ENCODE data around the gene ELF2.
"Not testable (repeated sequence)": the region's sequence is repeated elsewhere in the genome, so short reads cannot be mapped to it uniquely, and the experiment has no call there.

ELF2 gene

GRCh38 chr4:139015948-139016471 lies 161.0 kb downstream of the ELF2 start:
- peak overlapping the region; percentile 93 to 98 (median 95) for H3K4me3 Mint-ChIP-seq
- peak overlapping the region; percentile 81 to 95 (median 88) for H3K27ac Mint-ChIP-seq
- H3K36me3 Mint-ChIP-seq (ENCODE audit: low read depth), result peaks cover 6% of the 10 kb centered on the region
- no peaks in the 10 kb centered on the region for H3K9me3 Mint-ChIP-seq
- TF ChIP-seq CTCF (IDR thresholded peaks at IDR 0.05; ENCODE audit: unreplicated experiment in 3 of 3), result no peak
- no peaks in the 10 kb centered on the region for H3K27me3 Mint-ChIP-seq (ENCODE audit: low read depth)
- H3K4me1 Mint-ChIP-seq, result peaks cover 37% of the 10 kb centered on the region

DNA sequence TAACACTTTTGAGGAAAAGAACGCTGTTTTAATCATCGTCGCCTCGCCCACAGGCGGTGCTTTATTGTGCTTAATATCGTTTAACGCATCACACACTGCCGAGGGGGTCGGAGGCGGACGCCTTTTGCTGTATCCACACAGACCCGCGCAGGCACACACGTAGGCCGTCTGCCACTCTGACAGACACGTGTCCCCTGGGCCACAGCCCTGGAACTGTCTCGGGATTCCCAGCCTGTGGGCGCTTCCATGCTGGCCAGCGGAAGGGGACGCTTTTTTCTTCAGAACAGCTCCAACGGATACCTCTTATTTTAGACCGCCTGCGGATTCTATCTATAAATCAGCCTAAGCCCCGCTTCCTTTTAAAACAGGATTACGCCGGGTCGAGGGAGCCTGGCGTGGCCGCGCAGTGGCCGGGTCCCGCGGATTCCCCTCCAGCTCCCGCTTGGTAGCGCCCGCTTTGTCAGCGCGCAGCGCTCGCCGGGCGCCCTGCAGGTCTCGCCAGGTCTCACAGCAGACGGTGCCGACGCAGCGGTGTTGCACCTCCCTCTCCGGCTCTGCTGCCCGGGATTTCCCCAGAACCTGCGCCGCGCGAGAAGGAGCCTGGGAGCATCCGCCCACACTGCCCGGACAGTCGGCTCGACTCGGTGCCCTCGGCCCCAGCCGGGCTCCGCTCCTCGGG lies 161.6 kb downstream of the ELF2 start, which contains the start of gene NOCT:
NOCT (plus strand) TSS at position 513 of the 679 bp plus-strand sequence. CDS start 201 bp downstream, outside the sequence.
- peak within 1 kb of the TSS; percentile 93 to 98 (median 95) for H3K4me3 Mint-ChIP-seq
- no peaks in the 10 kb centered on the region for H3K9me3 Mint-ChIP-seq

GRCh38 chr4:139014371-139015268 lies 162.4 kb downstream of the ELF2 start:
- H3K9me3 Mint-ChIP-seq, result no peaks in the 10 kb centered on the region
- H3K27me3 Mint-ChIP-seq (ENCODE audit: low read depth), result no peaks in the 10 kb centered on the region
- peaks cover 28% of the 10 kb centered on the region for H3K4me1 Mint-ChIP-seq
- peak overlapping the region; percentile 78 to 88 (median 84) for H3K4me3 Mint-ChIP-seq
- no peak for TF ChIP-seq CTCF (IDR thresholded peaks at IDR 0.05; ENCODE audit: unreplicated experiment in 3 of 3)
- no peaks in the 10 kb centered on the region for H3K36me3 Mint-ChIP-seq (ENCODE audit: low read depth)
- peak overlapping the region; percentile 77 to 99 (median 88) for H3K27ac Mint-ChIP-seq

More for the DNA sequence above, 161.6 kb downstream of the ELF2 start, which contains the start of gene NOCT:
- H3K27ac Mint-ChIP-seq, result peak within 1 kb of the TSS; percentile 84 to 99 (median 88)
- peaks cover 4% of the 10 kb centered on the region for H3K36me3 Mint-ChIP-seq (ENCODE audit: low read depth)
- TF ChIP-seq CTCF (IDR thresholded peaks at IDR 0.05; ENCODE audit: unreplicated experiment in 3 of 3), result peak in 1 of 3 experiments; percentile 24
- H3K4me1 Mint-ChIP-seq, result peaks cover 36% of the 10 kb centered on the region
- no peaks in the 10 kb centered on the region for H3K27me3 Mint-ChIP-seq (ENCODE audit: low read depth)

- no peak overlapping the region for H3K27ac Mint-ChIP-seq
- H3K4me1 Mint-ChIP-seq, result peaks cover 13% of the 10 kb centered on the region
- peaks cover 4% of the 10 kb centered on the region for H3K9me3 Mint-ChIP-seq
- TF ChIP-seq CTCF (IDR thresholded peaks at IDR 0.05; ENCODE audit: unreplicated experiment in 3 of 3), result no peak
- H3K36me3 Mint-ChIP-seq (ENCODE audit: low read depth), result no peaks in the 10 kb centered on the region
- H3K27me3 Mint-ChIP-seq (ENCODE audit: low read depth), result no peaks in the 10 kb centered on the region
- H3K4me3 Mint-ChIP-seq, result peak overlapping the region in 1 of 3 experiments; percentile 13
Measured at GRCh38 chr4:139011225-139011950, 165.6 kb downstream of the ELF2 start.

DNA sequence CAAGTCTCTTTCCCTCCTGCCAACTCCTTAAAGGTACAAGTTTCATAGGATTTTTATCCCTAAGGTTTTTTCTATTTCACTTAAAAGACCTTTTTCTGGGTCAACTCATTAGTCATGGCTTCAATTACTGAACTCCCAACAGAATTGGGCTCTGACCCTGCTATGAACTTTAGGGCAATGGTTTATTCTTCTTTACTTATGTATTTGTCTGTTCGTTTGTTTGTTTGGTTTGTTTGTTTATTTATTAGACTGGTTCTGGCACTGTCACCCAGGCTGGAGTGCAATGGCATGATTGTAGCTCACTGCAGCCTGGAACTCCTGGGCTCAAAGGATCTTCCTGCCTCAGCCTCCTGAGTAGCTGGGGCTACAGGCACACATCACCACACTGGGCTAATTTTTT lies 167.3 kb downstream of the ELF2 start:
- Mint-ChIP-seq H3K9me3 (peaks cover 4% of the 10 kb centered on the region), H3K4me1 (peaks cover 3% of the 10 kb centered on the region), H3K36me3 (ENCODE audit: low read depth) (no peaks in the 10 kb centered on the region), H3K27me3 (ENCODE audit: low read depth) (no peaks in the 10 kb centered on the region), H3K27ac (no peak overlapping the region), H3K4me3 (no peak overlapping the region)
- no peak for TF ChIP-seq CTCF (IDR thresholded peaks at IDR 0.05; ENCODE audit: unreplicated experiment in 3 of 3)

DNA sequence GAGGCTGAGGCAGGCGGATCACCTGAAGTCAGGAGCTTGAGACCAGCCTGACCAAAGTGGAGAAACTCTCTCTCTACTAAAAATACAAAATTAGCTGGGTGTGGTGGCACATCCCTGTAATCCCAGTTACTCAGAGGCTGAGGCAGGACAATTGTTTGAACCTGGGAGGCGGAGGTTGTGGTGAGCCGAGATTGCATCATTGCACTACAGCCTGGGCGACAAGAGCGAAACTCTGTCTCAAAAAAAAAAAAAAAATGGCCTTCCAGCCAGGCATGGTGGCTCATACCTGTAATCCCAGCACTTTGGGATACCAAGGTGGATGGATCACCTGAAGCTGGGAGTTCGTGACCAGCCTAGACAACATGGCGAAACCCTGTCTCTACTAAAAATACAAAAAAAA lies 168.7 kb downstream of the ELF2 start:
- not testable (repeated sequence) for H3K36me3 Mint-ChIP-seq (ENCODE audit: low read depth); H3K27me3 Mint-ChIP-seq (ENCODE audit: low read depth); H3K27ac Mint-ChIP-seq; H3K9me3 Mint-ChIP-seq; H3K4me3 Mint-ChIP-seq; H3K4me1 Mint-ChIP-seq
